HG03558 (cell line): Measurements from ENCODE around the gene MCC.

ENCODE experiments used
- ATAC-seq: cut with Tn5 transposase; IDR thresholded peaks from one replicate; pipeline ENCODE4 v1.9.1; 2021; ENCODE audit warnings: moderate number of reproducible peaks; ENCODE audit not compliant: unreplicated experiment; ENCODE audit errors: extremely low read depth

The MCC gene

DNA sequence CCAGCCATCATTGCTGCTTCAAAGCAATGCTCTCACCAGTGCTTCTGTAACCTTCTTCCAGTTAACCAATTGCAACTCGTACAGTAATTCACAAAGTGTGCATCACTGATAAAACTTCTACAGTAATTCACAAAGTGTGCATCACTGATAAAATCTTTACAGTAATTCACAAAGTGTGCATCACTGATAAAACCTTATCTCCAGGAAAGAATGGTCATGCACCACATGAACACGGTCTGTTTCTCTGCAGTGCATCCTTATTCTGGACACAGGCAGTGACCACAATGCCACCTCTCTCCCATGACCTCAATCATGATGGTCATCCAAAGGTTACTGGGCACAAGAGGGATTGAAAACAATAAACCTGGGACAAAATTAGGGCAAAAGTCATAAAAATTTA lies 207.1 kb downstream of the MCC start:
- no peak for ATAC-seq

DNA sequence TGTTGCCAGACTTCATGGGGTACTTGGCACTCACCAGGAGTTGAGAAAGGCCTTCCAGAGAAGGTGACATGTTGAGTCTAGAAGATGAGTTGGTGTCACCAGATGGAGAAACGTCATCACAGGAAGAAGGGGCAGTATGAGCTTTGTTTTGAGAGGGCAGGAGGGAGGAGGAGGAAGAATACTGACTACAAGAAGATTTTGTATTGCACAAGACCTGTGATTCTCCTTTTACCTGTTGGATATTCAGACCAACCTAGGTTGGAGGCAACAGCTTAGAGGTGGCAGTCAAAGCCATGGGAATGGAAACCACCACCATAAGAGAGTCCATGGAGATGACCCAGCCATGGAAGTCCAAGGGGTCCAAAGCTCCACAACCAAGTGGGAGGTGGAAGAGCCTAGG lies 207.7 kb downstream of the MCC start:
- no peak for ATAC-seq

DNA sequence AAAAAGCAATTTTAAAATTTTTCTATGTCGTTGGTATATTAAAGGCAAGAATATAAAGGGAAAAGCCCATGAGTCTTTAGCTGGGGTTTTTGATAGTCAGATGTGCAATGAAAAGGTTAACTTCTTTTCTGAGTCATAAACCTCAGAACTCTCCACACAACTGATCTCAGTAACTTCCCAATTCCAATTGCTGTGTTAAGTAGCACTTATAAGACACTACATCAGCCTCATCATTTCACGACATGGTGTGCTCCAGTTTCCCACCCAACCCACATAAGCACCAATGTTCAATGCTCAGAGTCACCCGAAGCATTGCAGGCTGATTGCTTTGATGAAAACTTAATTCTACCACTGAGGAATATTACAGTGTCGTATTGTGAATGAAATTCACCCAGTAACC lies 209.3 kb downstream of the MCC start:
- ATAC-seq: no peak

DNA sequence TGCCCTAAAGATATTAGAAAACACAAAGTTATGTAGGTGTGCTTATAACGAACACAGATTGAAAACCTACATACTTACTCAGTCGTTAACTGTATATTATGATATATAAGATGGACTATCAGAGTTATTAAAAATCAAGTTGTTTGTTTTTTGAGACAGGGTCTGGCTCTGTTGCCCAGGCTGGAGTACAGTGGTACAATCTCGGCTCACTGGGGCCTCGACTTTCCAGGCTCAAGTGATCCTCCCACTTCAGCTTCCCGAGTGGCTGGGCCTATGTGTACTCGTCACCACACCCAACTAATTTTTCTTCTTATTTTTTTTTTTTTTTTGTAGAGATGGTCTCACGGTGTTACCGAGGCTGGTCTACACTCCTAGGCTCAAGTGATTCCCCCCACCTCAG lies 211.8 kb downstream of the MCC start:
- no peak for ATAC-seq

DNA sequence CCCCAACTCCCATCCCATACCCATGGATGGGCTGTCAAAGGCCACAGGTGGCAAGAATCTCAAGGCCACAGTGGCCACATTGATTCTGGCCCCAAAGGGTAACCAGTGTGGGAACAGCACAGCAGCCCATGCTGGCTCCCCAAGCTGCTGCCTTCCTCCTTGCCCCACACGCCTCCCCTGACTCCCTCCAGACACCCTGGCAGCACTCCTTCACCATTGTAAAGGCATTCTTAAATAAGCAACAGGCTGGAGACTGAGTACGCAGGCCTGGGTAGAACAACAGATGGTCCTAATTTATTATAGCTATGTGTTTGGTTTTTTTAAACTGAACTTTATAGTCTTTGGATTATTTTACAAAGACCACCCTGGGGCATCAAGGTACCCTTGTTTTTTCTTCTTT lies 212.3 kb downstream of the MCC start:
- no peak for ATAC-seq

DNA sequence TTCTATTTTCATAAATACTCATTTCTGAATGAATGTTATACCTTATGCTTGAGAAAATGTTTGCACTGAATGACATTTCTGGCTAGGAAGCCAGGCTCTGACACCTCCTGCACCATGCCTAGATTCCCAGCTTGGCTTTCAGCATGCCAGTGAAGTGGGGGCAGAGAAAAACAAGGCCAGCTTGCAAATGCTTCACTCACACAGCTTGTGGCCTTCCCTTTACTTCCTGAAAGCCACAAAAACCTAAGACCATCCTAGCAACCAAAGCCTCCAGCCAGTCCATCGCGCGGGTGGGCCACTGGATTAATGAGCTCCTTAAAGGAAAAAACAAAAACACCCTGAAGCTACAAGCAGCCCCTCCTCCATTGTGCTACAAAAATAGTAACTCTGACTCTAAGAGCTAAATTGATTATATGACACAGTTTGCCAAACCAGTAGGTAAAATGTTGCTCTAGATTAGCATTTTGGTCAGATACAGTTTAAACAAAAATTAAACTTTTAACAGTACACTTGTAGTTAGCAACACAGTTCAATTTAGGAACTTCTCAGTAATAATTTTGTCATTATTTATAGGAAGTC lies 213.3 kb downstream of the MCC start:
- ATAC-seq: no peak

DNA sequence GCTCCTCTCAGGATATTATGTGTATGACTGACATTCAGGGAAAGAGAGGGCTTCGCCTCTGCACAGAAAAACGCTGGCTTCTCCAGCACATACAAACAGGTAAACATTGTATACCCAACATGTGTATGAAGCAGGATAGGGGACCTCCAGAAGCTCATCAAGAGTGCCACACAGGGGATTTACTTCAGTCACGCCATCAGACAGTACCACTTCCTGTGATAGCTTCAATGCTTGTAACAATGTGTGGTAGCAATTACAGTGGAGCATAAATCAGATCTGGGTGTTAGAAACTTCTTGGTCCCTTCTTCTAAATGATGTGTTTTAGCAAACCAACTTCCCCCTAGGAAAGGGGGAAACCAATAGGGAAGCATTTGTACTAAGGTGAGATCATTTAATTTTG lies 214.3 kb downstream of the MCC start:
- ATAC-seq: no peak

DNA sequence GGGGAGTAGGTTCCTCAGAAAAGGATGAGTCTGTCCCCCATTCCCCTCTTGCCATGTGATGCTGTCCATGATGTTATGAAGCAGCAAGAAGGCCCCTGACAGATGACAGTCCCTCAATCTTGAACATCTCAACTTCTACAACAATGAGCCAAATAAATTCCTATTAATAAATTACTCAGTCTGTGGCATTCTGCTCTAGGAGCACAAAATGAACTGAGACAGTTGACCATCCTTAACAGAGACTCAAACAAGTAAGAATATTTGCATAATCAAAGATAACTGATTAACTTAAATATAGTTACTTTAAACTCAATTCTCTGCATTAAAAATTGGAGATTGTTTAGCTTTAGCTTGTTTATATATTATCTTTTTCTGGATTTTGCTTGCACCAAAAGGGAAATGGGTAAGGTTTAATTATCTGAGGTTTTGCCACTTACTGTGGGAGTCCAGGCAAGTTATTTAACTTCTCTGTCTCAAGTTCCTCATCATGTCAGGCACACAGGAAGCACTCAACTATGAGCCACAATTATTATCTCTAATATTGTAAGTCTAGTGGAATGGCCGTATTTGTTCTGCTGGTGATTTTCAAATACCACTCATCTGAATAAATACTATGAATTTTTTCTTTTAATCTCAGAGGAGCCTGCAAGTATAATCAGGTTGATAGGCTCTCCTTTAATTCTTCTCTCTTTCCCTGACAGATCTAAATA lies 216.4 kb downstream of the MCC start:
- no peak for ATAC-seq

DNA sequence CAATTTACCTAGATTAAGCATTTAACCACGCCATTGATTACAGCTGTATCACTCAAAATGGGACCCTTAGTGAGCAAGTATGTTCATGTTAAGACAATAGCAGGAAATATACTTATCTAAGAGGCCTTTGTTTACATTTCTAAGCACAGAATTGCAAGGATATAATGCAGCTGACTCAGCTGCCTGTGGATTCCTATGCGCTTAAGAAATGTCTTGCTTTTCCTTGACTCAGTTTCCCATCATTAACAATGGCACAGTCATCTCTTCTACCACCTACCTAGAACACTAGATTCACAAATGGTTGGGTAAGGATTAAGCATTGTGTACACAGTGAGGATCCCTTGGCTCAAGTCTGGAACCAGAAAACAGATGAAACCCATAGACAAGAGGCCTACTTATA lies 217.2 kb downstream of the MCC start:
- no peak for ATAC-seq

DNA sequence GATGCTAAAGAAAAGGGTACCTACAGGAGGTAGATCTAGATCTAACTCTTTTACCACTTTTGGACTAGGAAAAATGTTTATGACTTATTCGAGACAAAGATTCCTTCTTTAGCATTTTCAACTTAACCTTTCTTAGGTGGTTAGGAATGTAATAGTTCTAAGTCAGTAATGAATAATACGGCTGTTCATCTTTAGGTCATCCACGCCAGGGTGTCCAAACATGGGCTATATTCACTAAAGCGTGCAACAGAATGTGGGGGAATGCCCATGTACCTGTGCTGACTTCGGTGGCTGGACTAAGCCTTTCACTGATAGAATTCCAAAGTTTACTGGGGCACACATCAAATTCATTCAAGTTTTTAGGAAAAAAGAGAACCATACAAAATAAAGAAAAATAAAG lies 218.2 kb downstream of the MCC start:
- no peak for ATAC-seq

DNA sequence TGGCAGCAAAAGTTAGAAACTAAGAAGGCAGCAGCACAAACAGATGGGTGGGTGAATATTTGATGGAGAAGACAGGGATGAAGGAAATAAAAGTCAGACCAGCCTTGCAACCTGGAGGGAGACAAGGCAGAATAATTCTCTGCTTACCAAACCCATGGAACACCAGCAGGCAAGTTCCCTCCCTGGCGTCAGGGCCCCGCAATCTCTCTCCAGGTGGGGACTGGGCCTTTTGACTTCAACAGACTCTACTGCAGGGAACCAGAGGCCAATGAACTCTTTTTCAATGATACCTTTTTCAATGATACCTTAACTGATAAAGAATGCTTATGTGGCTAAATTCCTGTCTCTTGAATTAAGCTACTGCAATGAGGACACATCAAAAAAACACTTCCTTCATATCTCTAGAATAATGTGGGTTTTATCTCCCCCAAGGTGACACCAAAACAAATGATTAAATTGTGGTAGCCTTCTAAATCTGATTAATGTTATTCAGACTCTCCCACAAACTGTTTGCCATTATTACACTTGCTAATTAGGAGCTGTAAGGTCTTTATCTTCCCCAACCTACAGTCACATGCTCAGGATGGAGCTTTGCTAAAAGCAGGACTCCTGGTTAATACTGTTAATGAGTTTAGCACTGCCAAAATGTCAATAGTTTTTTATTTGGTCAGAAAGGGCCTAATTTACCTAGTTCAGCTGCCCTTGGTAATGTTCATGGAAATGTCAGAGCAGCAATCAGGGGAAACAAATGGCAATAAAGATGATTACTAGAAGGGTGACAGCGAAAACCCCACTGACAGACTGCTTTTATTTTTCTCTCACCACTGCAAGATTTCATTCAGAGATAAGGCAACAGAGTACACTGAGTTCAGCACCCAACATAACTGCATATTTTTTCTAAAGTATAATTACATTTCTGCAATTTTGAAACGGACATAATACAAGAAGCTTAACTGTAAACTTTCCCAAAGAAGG lies 218.9 kb downstream of the MCC start:
- no peak for ATAC-seq

DNA sequence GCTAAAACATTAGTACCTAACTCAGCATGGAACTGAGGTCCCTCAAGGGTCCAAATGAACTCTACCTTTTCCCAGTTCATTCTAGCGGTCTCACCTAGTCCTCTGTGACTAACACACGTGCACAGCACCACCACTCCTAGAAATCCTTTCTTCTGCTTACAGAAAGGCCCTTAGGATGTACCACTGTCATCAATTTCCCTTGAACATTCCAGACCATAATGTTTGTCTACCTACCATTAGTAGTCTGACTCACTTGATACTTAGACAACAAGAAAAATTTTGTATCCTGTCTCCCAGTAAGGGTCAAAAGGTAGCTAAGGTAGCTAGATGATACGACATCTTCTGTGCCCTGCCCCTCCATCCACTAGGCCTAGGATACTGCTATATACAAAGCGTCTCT lies 220.0 kb downstream of the MCC start:
- ATAC-seq: no peak

DNA sequence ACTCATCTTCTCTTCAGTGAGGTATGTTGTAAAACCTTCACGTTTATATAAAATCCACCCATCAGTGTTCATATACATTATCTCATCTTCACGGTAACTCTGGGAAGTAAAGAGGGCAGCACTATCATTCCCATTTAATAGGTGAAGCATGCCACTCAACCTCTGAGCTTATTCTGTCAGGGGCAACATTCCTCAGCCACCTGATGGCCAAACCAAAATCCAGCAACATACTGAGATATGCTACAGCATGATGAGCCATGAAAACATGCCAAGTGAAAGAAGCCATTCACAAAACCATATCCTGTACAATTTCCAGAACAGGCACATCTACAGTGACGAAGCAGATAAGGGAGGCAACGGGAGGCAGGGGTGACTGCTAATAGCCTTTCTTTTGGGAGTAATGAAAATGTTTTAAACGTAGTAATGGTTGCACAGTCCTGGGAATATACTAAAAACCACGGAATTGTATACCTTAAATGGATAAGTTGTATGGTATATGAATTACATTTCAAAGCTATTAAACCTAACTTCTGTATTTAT lies 220.8 kb downstream of the MCC start:
- no peak for ATAC-seq

DNA sequence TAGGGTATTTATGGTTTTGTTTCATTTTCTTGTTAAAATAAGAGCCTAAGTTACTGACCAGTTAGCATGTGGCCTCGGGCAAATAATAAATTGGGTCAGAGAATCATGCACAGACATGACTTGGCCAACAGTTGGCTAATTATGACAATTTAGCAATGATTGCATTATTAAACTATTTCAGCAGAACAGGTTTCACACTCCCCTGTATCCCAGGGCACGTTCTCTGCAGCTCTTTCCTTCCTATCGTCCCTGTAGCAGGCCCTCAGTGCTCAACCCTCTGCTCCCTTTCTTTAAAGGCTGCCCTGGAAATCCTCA lies 221.4 kb downstream of the MCC start:
- ATAC-seq: no peak

DNA sequence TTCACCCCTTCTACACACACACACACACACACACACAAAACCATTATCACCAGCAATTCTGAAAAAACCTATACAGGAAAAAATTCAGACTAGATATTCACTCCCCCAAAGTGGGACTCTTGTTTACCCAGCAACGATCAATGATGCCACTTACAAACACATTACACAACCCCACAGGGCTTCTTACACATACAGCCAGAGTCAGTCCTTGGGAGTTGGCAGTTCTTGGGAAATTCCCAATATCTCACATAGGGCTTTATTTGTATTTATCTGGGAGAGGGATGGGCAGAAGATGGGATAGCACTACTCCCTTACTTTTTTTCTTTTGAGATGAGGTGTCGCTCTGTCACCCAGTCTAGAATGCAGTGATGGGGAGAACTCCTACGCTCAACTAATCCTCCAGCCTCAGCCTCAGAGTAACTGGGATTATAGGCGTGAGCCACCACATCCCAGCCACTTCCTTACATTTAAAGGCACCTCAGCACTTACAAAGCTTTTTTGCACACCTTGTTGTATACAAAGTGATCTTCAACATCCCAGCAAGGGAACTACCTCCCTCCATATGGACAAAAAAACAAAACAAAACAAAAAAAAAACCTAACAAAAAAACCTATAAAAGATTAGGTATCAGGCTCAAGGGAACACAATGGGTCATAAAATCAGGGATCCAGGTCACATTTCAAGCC lies 221.9 kb downstream of the MCC start:
- no peak for ATAC-seq

DNA sequence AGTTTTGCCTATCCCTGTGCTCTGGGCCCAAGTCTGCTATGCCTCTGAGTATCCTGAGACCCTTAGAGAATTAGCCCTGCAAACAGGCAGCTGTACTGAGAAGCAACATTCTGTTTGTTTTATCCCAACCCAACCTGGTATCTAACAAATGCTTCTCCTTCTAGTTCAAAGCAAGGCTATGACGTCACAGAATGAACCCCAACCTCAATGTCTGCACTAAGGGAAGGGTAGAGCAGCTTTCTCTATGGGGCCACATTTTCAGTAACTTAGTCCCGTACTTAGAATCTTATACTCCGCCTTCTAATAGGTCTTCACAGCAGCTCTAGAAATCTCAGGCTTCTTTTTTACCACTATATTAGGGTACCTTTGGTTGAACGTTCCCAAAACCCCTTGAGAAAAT lies 223.1 kb downstream of the MCC start:
- ATAC-seq: no peak

DNA sequence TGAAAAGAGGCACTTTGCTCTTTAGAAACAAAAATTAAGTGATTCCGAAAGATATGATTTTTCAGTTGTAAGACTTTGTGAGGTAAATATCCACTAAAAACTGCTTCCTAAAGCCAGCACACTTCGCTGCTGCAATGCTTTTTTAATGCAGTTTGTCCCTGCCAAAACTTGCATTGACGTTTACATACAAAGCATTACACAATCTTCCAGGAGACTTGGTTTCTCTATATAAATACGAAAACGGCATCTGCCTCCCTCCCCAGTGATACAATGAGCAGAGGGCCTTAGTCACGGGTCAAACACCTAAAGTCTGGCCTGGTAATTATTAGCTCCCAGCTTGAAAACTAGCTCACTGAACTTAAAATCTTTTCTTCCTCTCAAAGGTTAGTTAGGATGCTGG lies 224.2 kb downstream of the MCC start:
- ATAC-seq: no peak

DNA sequence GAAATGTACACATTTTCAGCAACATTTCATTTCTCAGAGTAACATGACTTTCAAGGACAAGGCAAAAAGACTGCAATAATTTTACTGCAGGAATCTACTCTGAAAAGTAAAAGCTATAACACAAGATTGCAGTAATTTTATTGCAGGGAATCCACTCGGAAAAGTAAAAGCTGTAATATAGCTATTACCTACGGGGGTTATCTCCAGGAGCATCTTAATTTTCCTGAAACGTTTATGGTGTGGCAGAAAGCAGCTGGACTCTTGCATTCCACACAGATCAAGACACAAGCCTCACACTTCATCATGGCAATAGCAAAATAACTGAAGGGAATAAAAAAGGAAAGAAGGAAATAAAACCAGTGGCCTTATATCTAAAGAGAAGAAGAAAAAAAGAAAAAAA lies 224.7 kb downstream of the MCC start:
- ATAC-seq: no peak

DNA sequence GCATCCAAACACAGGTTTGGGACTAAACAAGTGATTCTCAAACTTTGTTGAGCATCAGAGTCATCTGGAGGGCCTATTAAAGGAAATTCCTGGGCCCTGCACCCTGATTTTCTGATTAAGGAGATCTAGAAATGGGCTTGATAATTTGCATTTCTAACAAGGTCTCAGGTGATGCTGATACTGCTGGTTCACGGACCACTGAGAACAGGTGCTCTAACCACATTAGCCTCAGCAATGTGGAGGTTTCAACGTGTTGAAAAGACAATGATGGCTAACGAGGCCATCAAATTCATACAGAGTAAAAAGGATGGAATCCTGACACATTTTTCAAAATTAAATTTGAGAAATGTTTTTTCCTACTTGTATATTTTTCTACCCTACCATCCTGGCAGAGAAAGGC lies 225.6 kb downstream of the MCC start:
- no peak for ATAC-seq

DNA sequence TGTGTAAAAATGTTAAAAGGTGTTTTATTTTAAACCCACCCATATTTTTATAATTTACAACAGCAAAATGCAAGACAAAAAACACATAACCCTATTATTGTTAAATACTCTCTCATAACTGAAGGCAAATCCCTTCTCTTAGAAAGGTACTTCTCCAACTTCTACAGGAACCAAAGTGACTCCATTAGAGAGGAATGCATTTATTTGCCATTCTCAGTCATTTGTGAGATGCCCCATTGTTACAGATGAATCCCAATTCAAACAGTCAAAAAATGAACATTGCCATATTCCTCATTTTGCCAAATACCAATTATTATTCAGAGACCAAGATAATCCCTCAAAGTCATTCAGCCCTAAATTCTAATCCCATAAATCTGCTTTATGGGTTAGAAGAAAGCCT lies 229.2 kb downstream of the MCC start:
- ATAC-seq: no peak

DNA sequence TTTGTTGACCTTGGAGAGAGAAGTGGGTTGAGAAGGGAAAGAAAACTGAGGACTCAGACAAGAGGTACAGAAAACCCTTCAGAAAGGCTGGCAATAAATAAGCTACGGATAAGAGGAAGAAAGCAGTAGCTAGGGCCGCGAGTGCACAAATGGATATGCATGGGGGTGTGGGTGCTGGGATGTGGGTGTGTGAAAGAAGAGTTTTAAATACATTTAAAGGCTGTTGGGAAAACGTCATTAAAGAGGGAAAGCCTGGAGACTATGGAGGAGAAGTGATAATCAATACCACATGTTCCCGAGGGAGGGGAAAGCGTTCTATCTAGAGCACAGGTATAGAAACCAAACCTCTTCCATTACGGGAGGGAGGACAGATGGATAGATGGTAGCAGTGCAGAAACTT lies 230.7 kb downstream of the MCC start:
- ATAC-seq: no peak
